ENCODE results near the gene CIPC.

GRCh38 chr14:77063571-77064171 lies 34.4 kb upstream of the CIPC start:
- TF ChIP-seq CTCF (IDR thresholded peaks at IDR 0.05) (no peak), EZH2 (IDR thresholded peaks at IDR 0.05) (no peak)

Data from neural progenitor cell (in vitro differentiated cells).